Activated CD4-positive, alpha-beta T cell treated with anti-CD3 and anti-CD28 coated beads, Interleukin-10, Interleukin-2, amounts not matched to agents 100 ng/mL and 50 ng/mL, durations not matched to agents 16 hours and 8 hours (primary cell): ENCODE data around the gene PCDHGA10.
"Not testable (repeated sequence)": the region's sequence is repeated elsewhere in the genome, so short reads cannot be mapped to it uniquely, and the experiment has no call there.

Experiments
- DNase-seq: peaks from one replicate; pipeline ENCODE4 v3.0.0-alpha.2; 2020

PCDHGA10 gene

DNA sequence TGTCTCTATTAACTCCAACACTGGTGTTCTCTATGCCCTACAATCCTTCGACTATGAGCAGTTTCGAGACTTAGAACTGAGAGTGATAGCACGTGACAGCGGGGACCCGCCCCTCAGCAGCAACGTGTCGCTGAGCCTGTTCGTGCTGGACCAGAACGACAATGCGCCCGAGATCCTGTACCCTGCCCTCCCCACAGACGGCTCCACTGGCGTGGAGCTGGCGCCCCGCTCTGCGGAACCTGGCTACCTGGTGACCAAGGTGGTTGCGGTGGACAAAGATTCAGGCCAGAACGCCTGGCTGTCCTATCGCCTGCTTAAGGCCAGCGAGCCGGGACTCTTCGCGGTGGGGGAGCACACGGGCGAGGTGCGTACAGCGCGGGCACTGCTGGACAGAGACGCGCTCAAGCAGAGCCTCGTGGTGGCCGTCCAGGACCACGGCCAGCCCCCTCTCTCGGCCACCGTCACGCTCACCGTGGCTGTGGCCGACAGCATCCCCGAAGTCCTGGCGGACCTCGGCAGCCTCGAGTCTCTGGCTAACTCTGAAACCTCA, 10.0 kb downstream of the PCDHGA10 start:
- no peak for DNase-seq

DNA sequence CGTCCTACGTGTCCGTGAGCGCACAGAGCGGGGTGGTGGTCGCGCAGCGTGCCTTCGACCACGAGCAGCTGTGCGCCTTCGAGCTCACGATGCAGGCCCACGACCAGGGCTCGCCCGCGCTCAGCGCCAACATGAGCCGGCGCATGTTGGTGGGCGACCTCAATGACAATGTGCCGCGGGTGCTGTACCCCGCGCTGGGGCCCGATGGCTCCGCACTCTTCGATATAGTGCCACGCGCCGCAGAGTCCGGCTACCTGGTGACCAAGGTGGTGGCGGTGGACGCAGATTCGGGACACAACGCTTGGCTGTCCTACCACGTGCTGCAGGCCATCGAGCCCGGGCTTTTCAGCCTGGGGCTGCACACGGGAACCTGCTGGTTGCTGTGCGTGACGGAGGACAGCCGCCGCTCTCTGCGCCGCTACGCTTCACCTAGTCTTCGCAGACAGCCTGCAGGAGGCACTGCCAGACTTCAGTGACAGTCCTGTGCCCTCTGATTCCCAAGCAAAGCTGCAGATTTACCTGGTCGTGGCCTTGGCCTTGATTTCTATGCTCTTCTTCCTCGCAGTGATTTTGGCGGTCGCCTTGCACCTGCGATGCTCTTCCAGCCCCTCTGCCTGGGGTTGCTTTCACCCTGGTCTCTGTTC, 15.1 kb downstream of the PCDHGA10 start:
- DNase-seq, result no peak

DNA sequence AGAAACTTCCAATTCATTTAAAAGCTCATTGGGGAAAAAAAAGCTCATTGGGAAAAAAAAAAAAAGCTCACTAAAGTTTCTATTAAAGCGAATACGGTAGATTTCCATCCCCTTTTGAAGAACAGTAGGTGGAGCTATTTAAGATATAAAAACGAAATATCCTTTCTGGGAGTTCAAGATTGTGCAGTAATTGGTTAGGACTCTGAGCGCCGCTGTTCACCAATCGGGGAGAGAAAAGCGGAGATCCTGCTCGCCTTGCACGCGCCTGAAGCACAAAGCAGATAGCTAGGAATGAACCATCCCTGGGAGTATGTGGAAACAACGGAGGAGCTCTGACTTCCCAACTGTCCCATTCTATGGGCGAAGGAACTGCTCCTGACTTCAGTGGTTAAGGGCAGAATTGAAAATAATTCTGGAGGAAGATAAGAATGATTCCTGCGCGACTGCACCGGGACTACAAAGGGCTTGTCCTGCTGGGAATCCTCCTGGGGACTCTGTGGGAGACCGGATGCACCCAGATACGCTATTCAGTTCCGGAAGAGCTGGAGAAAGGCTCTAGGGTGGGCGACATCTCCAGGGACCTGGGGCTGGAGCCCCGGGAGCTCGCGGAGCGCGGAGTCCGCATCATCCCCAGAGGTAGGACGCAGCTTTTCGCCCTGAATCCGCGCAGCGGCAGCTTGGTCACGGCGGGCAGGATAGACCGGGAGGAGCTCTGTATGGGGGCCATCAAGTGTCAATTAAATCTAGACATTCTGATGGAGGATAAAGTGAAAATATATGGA, 17.7 kb downstream of the PCDHGA10 start, which contains the start of gene PCDHGA12:
TSS of gene PCDHGA12 (plus strand) at position 176 of the 782 bp plus-strand sequence. CDS start at position 429, 253 bp downstream.
- peak; percentile 54 for DNase-seq

DNA sequence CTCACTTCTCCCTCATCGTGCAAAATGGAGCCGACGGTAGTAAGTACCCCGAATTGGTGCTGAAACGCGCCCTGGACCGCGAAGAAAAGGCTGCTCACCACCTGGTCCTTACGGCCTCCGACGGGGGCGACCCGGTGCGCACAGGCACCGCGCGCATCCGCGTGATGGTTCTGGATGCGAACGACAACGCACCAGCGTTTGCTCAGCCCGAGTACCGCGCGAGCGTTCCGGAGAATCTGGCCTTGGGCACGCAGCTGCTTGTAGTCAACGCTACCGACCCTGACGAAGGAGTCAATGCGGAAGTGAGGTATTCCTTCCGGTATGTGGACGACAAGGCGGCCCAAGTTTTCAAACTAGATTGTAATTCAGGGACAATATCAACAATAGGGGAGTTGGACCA, 18.5 kb downstream of the PCDHGA10 start:
- no peak for DNase-seq

DNA sequence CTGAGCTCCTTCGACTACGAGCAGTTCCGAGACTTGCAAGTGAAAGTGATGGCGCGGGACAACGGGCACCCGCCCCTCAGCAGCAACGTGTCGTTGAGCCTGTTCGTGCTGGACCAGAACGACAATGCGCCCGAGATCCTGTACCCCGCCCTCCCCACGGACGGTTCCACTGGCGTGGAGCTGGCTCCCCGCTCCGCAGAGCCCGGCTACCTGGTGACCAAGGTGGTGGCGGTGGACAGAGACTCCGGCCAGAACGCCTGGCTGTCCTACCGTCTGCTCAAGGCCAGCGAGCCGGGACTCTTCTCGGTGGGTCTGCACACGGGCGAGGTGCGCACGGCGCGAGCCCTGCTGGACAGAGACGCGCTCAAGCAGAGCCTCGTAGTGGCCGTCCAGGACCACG, 19.5 kb downstream of the PCDHGA10 start:
- DNase-seq, result not testable (repeated sequence)

DNA sequence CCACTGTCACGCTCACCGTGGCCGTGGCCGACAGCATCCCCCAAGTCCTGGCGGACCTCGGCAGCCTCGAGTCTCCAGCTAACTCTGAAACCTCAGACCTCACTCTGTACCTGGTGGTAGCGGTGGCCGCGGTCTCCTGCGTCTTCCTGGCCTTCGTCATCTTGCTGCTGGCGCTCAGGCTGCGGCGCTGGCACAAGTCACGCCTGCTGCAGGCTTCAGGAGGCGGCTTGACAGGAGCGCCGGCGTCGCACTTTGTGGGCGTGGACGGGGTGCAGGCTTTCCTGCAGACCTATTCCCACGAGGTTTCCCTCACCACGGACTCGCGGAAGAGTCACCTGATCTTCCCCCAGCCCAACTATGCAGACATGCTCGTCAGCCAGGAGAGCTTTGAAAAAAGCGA, 19.9 kb downstream of the PCDHGA10 start:
- DNase-seq, result not testable (repeated sequence)

DNA sequence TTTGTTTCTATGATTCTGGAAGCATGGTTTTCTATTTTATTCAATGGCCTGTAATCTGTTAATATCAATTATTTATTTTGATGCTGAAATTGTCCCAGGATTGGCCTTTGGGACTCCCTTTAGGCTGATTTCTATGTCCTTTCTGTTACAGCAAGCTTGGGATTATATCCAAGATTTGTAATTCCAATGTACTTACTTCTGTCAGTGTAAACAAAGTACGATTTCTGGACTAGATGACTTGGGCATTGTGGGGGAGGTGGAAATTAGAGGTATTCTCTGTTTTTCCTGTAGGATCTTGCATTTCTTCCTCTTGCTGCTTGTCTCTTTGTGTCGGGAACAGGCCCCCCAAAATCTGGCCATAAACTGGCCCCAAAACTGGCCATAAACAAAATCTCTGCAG, 21.2 kb downstream of the PCDHGA10 start:
- DNase-seq, result no peak

DNA sequence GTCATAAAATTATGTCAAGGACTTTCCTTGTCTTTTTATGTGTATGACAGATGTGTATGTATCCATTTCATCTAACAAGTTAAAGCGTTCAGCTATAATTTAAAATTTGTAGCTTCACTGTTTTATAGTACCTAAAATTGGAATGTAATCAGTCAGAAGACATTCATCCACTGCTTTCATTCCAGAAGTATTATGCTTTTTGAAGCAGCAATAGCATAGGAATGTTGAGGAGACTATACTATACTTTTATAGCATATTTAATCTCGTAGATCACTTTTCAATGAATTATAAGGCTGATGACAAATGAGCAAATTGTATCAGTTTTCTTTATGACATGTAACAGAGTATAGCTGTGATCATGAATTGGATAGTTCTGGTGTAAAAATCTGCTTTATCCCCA, 24.4 kb downstream of the PCDHGA10 start:
- no peak for DNase-seq

DNA sequence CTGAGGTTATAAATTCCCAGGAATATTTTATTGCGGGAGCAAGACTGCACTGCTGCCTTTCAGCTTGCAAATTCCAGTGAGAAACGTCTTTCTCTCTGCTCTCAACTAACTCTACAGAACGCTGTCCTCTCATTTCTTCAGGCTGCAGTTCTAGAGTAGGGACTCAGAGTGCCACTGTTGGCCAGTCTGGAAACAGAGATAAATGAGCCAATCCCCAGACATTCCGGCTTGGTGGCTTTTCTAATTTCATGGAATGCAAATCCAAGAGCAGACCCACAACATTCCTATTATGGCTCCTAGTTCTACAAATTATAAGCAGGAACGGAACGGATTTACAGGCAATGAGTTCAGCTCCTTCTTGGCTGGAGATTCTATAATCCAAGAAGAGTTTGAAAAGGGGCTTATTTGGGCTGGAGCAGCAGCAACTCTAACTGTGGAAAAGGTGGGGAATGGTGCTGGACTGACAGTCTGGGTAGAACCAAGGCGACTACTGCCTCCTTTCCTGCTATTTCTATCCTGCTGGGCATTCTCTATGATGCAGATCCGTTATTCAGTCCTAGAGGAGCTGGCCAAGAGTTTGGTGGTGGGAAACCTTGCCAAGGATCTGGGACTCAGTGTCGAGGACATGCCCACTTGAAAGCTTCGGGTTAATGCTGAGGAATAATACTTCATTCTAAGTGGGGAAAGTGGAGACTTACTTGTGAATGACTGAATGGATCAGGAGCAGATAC, 26.8 kb downstream of the PCDHGA10 start:
- no peak for DNase-seq

DNA sequence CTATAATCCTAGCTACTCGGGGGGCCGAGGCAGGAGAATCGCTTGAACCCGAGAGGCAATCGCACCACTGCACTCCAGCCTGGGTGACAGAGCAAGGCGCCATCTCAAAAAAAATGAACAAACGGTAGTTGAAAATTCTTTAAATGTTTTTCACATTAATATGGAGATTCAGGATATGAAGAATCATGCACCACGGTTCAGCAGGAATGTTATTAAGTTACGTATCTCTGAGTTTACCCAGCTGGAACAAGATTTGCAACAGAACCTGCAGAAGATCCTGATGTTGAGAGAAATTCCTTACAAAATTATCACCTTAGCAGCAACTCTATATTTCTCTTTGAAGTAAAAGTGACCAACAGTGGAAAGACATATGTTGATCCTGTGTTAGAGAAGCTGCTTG, 27.6 kb downstream of the PCDHGA10 start:
- no peak for DNase-seq

DNA sequence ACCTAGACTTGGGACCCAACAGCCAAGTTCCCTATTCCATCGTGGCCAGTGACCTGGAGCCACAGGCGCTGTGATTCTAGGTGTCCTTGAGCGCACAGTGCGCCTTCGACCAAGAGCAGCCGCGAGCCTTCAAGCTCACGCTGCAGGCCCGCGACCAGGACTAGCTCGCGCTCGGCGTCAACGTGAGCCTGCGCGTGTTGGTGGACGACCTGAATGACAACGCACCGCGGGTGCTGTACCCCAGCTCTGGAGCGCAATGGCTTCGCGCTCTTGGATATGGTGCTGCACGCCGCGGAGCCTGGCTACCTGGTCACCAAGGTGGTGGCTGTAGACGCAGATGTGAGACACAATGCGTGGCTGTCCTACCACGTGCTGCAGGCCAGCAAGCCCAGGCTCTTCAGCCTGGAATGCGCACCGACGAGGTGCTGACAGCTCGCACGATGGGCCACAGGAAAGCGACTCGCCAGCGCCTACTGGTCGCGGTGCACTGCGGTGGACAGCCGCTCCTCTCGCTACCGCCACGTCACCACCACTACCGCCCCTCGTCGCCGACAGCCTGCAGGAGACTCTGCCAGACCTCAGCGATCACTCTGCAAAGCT, 28.9 kb downstream of the PCDHGA10 start:
- no peak for DNase-seq

DNA sequence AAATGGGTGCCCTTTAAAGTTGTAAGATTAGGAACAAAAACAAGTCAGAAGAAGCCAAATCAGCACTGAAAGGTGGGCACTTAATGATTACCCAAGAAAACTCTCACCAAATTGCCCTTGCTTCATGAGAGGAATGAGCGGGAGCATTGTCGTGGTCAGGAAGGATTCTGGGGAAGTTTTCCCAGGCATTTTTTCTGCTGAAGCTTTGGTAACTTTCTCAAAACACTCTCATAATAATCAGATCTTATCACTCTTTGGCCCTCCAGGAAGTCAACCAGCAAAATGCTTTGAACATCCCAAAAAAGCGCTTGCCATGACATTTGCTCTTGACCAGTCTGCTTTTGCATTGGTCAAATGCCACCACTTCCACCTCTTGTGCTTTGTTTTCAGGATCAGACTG, 52.6 kb downstream of the PCDHGA10 start:
- DNase-seq, result no peak
